IPS-NIHi7 (cell line): Measurements from ENCODE around the gene SLC2A13.
A peak's percentile ranks its signal among the peaks of the same experiment; 100 is the strongest.
"Not testable (repeated sequence)": the region's sequence is repeated elsewhere in the genome, so short reads cannot be mapped to it uniquely, and the experiment has no call there.

ENCODE experiments used
- DNase-seq: peaks from one replicate; pipeline ENCODE4 v3.0.0; 2012; ENCODE audit warnings: mixed read lengths; ENCODE audit errors: extremely low spot score

Gene SLC2A13

DNA sequence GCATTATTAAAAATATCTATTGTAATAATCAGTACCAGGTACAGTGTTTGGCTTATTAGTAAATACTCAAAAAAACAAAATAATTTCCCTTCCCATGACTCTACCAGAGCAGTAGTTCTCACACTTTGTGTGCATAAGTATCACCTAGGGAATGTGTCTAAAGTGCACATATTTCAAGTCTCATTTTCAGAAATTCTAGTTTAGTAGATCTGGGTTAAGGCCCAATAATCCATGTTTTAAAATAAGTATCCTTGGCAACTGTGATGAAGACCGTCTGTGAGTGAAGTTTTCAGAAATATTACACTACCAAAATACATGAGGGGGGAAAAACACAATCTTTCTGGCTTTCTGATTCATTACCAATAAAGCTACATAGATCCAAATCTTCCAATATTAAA lies 237.6 kb downstream of the SLC2A13 start:
- DNase-seq, result no peak

GRCh38 chr12:39867631-39868327 lies 238.1 kb downstream of the SLC2A13 start:
- no peak for DNase-seq

DNA sequence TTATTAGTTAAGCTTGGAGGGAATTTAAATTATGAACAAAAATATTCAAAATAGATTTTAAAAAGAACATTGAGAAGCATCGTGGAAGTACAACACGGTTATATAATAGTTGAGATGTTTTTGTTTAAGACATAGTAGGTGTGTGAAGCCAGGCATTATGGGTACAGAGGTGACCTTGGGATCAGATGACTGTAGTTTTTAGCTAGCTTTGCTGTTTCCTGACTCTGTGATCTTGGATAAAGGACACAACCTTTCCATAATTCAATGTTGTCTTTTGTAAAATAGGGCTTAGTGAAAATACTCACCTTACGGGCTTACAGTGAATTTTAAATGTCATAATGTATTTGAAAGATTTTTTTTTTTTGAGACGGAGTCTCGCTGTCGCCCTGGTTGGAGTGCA lies 239.7 kb downstream of the SLC2A13 start:
- DNase-seq, result no peak

GRCh38 chr12:39860695-39861094 lies 245.2 kb downstream of the SLC2A13 start:
- no peak for DNase-seq

GRCh38 chr12:39853003-39853402 lies 252.9 kb downstream of the SLC2A13 start:
- no peak for DNase-seq

- DNase-seq, result no peak
These were observed 253.5 kb downstream of the SLC2A13 start for GRCh38 chr12:39852346-39852745.

DNA sequence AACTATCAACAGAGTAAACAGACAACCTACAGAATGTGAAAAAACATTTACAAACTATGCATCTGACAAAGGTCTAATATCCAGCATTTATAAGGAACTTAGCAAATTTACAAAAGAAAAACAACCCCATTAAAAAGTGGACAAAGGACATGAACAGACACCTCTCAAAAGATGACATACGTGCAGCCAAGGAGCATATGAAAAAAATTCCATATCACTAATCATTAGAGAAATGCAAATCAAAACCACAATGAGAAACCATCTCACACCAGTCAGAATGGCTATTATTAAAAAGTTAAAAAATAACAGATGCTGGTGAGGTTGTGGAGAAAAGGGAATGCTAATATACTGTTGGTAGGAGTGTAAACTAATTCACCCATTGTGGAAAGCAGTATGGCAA lies 257.7 kb downstream of the SLC2A13 start:
- not testable (repeated sequence) for DNase-seq

DNA sequence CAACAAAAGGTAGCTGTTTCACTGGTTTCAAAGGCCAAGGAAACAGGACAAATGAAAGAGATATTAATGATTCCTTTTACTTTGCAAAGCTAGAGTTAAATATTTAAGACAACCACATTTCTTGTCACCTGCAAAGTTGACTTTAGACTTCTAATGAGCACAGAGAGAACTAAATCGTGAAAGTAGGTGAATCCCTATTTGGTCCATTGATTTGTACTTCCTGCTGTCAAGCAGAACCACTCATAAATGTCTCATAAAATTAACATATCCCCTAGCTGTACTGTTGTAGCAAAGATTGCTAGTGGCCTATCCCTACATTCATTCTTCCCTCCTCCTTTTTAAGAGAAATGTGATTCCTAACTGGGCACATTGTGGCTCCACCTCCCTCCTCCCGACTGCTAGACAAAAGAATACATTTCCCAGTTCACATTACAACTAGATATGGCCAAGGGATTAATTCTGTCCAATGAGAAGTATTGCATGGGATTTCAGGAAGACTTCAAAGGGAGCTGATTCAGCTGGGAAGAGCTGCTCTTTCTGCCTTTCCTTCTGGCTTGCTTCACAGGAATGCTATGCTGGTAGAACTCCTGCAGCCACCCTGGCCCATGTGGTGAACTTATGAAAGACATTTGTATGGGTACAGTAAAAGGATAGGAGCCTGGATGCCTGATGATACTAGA lies 258.8 kb downstream of the SLC2A13 start:
- DNase-seq, result peak; percentile 15

DNA sequence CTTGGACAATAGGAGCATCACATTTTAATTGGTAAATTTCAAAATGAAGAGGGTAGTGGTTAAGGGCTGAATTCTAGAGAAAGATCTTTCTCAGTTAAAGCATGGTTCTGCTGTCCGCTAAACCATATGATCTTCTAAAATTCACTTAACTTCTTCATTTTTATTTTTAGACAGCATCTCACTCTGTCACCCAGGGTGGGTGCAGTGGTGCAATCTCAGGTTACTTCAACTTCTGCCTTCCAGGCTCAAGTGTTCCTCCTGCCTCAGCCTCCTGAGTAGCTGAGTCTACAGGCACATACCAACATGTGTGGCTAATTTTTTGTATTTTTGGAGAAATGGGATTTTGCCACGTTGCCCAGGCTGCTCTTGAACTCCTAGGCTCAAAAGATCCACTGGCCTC lies 259.6 kb downstream of the SLC2A13 start:
- no peak for DNase-seq

GRCh38 chr12:39840422-39840821 lies 265.5 kb downstream of the SLC2A13 start:
- DNase-seq, result no peak

- DNase-seq, result no peak
These were observed 266.8 kb downstream of the SLC2A13 start for GRCh38 chr12:39839072-39839471.

DNA sequence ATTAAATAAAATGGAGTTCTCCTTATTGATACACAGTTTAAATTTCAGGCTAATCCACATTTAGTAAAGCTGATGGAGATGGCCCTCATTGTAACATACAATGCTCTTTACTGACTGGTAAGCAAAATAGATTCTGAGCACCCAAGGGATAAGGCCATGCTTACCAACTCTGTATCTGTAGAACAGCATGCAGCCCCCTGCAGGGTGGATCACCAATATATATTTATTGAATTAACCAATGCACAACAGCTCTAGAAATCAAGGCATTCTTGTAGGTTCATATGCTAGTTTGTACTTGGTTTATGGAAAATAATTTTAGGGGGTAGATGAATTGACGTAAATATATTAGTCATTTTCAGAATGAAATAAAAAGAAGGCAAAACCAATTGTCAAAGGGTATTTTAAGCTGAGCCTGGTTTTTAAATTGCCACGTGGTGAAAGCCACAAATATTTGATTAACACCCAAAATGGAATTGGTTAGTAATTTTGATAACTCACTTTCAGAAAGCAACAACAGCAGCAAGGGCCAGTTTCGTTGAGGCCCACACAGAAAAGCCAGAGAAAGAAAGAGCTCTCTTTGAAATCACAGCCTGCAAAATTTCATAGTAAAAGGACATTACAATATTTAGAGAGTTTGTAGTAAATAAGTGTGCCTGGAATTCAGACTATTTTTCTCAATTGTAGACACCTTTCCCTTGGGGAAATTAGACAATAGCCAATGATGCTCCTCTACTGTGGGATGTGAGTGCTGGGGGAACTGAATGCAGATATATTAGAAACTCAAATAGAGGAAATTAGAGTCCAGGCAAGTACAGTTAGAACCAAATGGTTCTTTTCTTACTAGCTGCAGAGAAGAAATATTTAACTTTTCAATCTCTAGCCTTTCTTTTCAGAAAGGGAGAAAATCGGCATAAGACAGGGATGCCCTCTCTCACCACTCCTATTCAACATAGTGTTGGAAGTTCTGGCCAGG lies 270.1 kb downstream of the SLC2A13 start:
- no peak for DNase-seq

GRCh38 chr12:39831587-39832315 lies 274.1 kb downstream of the SLC2A13 start:
- DNase-seq, result no peak

GRCh38 chr12:39830852-39831520 lies 274.9 kb downstream of the SLC2A13 start:
- no peak for DNase-seq

- no peak for DNase-seq
These were observed 275.7 kb downstream of the SLC2A13 start for GRCh38 chr12:39830171-39830570.

DNA sequence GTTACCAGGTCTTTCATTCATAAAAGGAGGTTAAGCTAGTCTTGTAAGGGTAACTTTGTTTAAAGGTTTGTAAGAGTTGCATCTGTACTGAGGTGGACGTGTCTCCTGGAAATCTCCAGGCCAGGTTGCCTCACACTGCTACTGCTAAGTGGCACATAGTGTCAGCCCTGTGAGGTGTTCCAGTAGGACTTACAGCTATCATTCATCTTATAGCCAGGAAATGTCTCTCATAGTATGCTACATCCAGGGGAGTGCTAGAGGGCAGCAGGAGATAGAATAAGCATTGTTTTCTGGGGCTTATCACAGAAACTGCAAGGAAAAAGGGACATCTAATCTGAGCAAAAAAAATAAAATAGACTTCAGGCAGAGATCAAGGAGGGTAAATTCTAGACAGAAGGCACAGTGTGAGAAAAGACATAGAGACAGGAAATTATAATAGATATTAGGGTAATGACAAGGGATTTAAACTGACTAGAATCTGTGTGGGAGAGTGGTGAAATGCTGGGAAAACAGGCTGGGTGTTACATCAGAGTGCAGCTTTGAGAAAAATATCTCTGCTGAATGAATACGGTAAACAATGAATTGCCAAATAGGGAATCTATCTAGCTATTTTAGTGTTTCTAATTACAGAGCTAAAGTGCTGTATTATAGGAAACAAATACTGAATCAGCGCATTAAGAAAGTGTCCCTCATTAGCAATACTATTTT lies 281.2 kb downstream of the SLC2A13 start:
- DNase-seq, result no peak

GRCh38 chr12:39816671-39817185 lies 289.2 kb downstream of the SLC2A13 start:
- DNase-seq, result no peak

- DNase-seq, result no peak
These were observed 290.1 kb downstream of the SLC2A13 start for GRCh38 chr12:39815746-39816145.

DNA sequence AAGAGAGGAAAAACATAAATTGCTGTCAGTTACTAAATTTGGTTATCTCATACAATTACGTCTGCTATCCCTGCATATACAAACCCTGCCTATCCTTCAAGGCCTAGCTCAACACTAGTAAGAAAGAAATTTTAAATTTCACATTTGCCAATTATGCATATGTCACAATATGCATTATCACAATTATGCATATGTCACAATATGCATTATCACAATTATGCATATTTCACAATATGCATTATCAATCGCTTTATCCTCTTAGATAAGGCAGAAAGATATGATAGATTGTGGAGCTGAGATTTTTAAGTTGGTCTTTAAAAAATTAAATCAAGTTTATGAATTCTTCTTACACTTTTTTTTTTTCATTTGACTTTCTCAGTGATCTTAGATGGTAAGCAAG lies 291.3 kb downstream of the SLC2A13 start:
- no peak for DNase-seq

- no peak for DNase-seq
These were observed 292.1 kb downstream of the SLC2A13 start for GRCh38 chr12:39813776-39814175.
